Progenitor cell of endocrine pancreas (in vitro differentiated cells): ENCODE data around the gene OR2L3. TPM values are rescaled to one million over a fixed set of nuclear protein-coding genes. Genes with fewer than 3 reads are reported as not detected.
"Not testable (repeated sequence)": the region's sequence is repeated elsewhere in the genome, so short reads cannot be mapped to it uniquely, and the experiment has no call there.

ENCODE experiments used
- DNase-seq: peaks from one replicate; pipeline ENCODE4 v3.0.0; 2021; ENCODE audit warnings: low spot score; ENCODE audit not compliant: unreplicated experiment
- H3K27ac Mint-ChIP-seq: 2 replicates; pipeline ENCODE4 v1.8.0; 2021; ENCODE audit warnings: mild to moderate bottlenecking, moderate library complexity, mixed read lengths
- H3K27me3 Mint-ChIP-seq: 2 replicates; pipeline ENCODE4 v1.8.0; 2021; ENCODE audit warnings: mixed read lengths
- H3K36me3 Mint-ChIP-seq: 2 replicates; pipeline ENCODE4 v1.8.0; 2022; ENCODE audit warnings: mixed read lengths; ENCODE audit not compliant: insufficient read depth
- H3K4me1 Mint-ChIP-seq: 2 replicates; pipeline ENCODE4 v1.8.0; 2021; ENCODE audit warnings: low read depth, mixed read lengths
- H3K4me3 Mint-ChIP-seq: 2 replicates; pipeline ENCODE4 v1.8.0; 2021; ENCODE audit warnings: low read depth, mild to moderate bottlenecking, moderate library complexity, mixed read lengths
- H3K9me3 Mint-ChIP-seq: 2 replicates; pipeline ENCODE4 v1.8.0; 2021; ENCODE audit warnings: low read depth, mixed read lengths
- total RNA-seq: library from RNA; stranded (reverse); gene quantifications from 2 replicates; pipeline ENCODE4 v1.2.1, GENCODE V29; 2021
- TF ChIP-seq, protein P1 (sequence below): fragments of 200-600 bp; sonication (generic); IDR thresholded peaks from one replicate; pipeline ENCODE4 v1.5.0; 2021; ENCODE audit warnings: antibody characterized with exemption, mild to moderate bottlenecking; ENCODE audit not compliant: unreplicated experiment

The OR2L3 gene
- total RNA-seq, 1 donor from 2014 or later, result not detected

DNA sequence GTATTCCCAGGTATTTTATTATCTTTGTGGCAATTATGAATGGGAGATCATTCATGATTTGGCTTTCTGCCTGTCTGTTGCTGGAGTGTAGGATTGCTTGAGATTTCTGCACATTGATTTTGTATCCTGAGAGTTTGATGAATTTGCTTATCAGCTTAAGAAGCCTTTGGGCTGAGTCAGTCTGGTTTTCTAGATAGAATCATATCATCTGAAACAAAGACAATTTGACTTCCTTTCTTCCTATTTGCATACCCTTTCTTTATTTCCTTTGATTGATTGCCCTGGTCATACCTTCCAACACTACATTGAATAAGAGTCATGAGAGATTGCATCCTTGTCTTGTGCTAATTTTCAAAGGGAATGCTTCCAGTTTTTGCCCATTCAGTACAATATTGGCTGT lies 8.0 kb downstream of the OR2L3 start:
- no peak for DNase-seq
- no peak overlapping the region for H3K4me3 Mint-ChIP-seq
- no peak overlapping the region for H3K27ac Mint-ChIP-seq
- H3K4me1 Mint-ChIP-seq, result no peaks in the 10 kb centered on the region
- no peaks in the 10 kb centered on the region for H3K27me3 Mint-ChIP-seq
- TF ChIP-seq, protein P1, sequence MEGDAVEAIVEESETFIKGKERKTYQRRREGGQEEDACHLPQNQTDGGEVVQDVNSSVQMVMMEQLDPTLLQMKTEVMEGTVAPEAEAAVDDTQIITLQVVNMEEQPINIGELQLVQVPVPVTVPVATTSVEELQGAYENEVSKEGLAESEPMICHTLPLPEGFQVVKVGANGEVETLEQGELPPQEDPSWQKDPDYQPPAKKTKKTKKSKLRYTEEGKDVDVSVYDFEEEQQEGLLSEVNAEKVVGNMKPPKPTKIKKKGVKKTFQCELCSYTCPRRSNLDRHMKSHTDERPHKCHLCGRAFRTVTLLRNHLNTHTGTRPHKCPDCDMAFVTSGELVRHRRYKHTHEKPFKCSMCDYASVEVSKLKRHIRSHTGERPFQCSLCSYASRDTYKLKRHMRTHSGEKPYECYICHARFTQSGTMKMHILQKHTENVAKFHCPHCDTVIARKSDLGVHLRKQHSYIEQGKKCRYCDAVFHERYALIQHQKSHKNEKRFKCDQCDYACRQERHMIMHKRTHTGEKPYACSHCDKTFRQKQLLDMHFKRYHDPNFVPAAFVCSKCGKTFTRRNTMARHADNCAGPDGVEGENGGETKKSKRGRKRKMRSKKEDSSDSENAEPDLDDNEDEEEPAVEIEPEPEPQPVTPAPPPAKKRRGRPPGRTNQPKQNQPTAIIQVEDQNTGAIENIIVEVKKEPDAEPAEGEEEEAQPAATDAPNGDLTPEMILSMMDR, result no peak
- H3K9me3 Mint-ChIP-seq, result peaks cover 55% of the 10 kb centered on the region
- H3K36me3 Mint-ChIP-seq, result peaks cover 3% of the 10 kb centered on the region

DNA sequence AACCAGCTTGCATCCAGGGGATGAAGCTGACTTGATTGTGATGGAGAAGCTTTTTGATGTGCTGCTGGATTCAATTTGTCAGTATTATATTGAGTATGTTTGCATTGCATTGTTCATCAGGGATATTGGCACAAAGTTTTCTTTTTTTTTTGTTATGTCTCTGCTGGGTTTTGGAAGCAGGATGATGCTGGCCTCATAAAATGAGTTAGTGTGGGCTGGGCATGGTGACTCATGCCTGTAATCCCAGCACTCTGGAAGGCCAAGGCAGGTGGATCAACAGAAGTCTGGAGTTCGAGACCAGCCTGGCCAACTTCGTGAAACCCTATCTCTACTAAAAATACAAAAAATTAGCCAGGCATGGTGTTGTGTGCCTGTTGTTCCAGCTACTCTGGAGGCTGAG lies 8.6 kb downstream of the OR2L3 start:
- no peaks in the 10 kb centered on the region for H3K27me3 Mint-ChIP-seq
- peaks cover 52% of the 10 kb centered on the region for H3K9me3 Mint-ChIP-seq
- H3K4me3 Mint-ChIP-seq, result no peak overlapping the region
- no peak for DNase-seq
- no peaks in the 10 kb centered on the region for H3K4me1 Mint-ChIP-seq
- TF ChIP-seq, protein P1, result no peak
- no peak overlapping the region for H3K27ac Mint-ChIP-seq
- H3K36me3 Mint-ChIP-seq, result peaks cover 3% of the 10 kb centered on the region

DNA sequence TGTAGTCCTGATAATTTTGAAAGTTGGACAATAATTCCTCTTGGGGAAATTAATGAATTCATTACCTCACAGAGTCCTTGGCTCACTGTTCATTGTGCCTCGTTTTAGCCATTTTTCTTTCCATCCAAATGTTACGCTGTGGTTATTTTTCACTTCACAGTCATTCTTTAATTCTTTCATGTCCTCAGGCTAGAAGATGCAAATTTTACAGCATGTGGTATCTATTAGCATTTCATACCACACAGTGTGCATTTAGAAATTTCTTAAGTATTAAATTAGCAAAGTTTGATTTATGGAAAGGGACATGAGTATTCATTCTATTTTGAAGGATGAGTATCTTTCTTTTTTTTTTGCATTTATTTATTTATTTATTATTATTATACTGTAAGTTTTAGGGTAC lies 18.4 kb downstream of the OR2L3 start:
- Mint-ChIP-seq H3K9me3 (peaks cover 47% of the 10 kb centered on the region), H3K27ac (no peak overlapping the region), H3K27me3 (no peaks in the 10 kb centered on the region), H3K4me1 (no peaks in the 10 kb centered on the region), H3K36me3 (no peaks in the 10 kb centered on the region), H3K4me3 (no peak overlapping the region)
- no peak for DNase-seq
- TF ChIP-seq, protein P1, result no peak

DNA sequence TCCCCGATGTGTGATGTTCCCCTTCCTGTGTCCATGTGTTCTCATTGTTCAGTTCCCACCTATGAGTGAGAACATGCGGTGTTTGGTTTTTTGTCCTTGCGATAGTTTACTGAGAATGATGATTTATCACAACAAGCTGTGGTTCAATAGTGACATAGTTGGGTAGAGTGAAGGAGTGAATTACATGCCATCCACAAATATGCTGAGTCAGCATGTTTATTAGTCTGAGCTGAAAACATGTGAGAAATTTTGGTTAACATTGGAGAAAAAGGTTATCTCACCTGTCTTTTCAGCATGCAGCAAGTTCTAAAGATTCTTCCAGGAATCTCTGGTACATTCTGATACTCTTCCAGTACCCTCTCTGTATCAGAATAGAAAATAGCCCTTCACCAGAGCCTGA lies 19.0 kb downstream of the OR2L3 start:
- Mint-ChIP-seq H3K4me1 (no peaks in the 10 kb centered on the region), H3K4me3 (no peak overlapping the region), H3K27ac (no peak overlapping the region), H3K9me3 (peaks cover 48% of the 10 kb centered on the region), H3K27me3 (no peaks in the 10 kb centered on the region), H3K36me3 (no peaks in the 10 kb centered on the region)
- TF ChIP-seq, protein P1, result no peak
- DNase-seq, result no peak

DNA sequence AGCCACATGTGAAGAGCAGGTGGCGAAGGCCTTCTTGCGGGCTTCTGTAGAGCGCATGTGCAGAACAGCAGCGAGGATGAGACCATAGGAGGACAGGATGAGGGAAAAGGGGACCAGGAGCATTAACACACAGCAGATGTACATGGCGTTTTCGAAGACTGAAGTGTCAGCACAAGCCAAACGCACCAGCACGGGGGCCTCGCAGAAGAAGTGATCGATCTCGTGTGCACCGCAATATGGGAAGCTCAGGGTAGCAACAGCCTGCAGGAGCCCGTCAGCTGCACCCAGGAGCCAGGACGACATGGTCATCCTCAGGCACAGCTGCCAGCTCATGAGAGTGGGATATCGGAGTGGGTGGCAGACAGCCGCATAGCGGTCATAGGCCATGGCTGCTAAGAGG lies 37.2 kb downstream of the OR2L3 start:
- not testable (repeated sequence) for H3K4me1 Mint-ChIP-seq, H3K36me3 Mint-ChIP-seq, H3K27me3 Mint-ChIP-seq, H3K27ac Mint-ChIP-seq, DNase-seq, H3K4me3 Mint-ChIP-seq
- H3K9me3 Mint-ChIP-seq, result peaks cover 48% of the 10 kb centered on the region

DNA sequence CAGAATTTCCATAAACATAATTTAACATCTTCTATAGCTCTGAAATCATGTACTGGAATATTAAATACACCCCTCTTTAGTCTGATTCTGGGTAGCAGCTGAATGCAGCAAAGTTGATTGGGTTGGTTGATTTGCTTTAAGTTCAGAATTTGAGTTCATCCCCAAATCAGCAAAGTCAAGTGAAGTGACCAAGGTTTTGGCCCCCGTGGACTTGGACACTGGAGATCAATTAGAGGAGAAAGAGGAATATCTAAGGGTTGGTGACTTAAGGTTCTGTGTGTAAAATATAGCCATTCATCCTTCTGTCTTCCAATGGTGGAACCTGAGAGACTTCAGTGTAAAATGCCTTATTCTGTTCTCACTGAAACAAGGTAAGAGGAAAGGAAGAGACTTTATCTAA lies 48.2 kb downstream of the OR2L3 start, which contains the start of gene OR2L13:
Gene OR2L13 (plus strand): TSS at position 301 of the 400 bp plus-strand sequence. CDS start 4,192 bp downstream, outside the sequence.
- Mint-ChIP-seq H3K9me3 (peaks cover 79% of the 10 kb centered on the region), H3K4me3 (no peak within 1 kb of the TSS), H3K27ac (no peak within 1 kb of the TSS), H3K27me3 (no peaks in the 10 kb centered on the region), H3K4me1 (no peaks in the 10 kb centered on the region), H3K36me3 (no peaks in the 10 kb centered on the region)
- DNase-seq, result no peak
- TF ChIP-seq, protein P1, result no peak
